SKM-1 treated with dmso at 0.1 percent for 144 hours (cell line): ENCODE results near the gene VDAC1.
"Not testable (repeated sequence)": the region's sequence is repeated elsewhere in the genome, so short reads cannot be mapped to it uniquely, and the experiment has no call there.

Experiments used
- DNase-seq: peaks from one replicate; lab custom pipeline; 2025; ENCODE audit not compliant: unreplicated experiment; lab: John Stamatoyannopoulos, UW

The VDAC1 gene

DNA sequence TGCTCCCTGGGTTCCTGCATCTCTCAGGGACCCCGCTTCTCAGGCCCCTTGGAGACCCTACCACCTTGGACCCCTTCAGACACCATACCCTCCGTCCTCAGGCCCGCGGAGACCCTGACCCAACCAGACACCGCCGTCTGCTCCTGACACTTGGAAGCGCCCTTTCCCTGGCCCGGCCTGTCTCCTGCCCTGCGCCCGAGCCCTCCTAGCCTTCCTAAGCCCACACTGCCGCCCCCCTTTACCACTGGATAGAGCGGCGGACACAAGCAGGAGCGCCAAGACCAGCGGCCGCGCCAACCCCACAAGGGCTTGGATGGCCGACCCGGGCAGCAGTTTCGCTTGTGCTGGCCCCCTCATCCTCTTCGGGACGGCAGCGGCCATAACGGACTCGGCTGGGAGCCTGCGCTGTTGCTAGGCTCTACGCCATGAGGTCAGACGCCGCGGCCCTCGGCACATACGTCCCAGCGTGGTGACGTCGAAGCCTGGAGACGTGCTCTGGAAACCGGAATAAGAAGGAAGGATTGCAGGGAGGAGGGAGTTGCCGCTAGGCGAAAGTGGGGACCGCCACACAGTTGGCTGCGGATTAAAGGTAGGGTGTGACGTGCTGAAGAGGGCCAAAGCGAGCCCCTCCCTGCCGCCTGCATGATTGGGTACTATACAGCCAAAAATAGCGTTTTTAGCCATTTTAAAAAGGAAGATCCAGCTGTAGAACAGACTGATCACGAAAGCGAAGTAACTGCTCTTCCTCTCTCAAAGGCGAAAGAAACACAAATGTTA, 36.4 kb downstream of the VDAC1 start, which contains the start of gene C5orf15:
Gene C5orf15 (minus strand): TSS at position 422 of the 777 bp plus-strand sequence. CDS start 41 bp downstream, at position 381.
- DNase-seq = peak; percentile 97

DNA sequence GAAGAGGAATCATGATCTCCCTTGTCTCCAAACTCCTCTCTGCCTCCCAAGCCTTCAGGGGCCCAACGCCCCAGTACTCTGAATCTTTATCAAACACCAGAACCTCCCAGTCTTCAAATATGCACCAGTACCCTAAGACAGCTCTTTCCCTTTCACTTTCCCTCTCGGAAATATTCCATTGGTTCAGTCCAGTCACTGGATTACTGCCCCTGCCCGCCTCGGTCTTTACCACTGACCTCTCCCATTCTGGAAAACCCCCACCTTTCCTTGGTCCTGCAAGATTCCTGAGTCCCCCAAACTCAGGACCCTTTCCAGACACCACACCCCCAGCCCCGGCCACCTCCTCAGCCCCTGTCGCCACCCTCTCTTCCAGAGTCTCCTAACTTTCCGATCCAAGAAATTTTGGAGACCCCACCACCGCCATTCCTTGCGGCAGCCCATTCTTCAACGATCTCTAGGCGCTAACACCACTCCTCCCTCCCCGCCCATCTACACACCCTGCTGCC, 37.0 kb downstream of the VDAC1 start:
- DNase-seq = no peak

DNA sequence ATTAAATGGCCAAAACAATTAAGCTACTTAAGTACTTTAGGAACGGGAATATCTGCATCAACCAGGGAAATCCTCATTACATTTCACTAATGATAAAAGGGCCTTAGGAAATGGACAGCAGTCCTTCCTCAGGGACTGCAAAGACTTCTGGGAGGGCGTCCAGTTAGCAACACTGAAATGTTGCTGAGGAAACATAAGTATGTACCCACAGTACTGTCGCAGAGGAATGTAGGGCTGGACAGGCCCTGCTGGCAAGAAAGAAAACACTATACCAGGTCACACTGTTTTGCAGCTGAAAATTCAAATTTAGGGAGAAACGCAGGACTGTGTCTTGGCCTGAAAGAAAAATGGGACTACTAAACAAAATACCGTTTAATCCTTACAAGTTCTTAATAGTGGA, 37.7 kb downstream of the VDAC1 start:
- no peak for DNase-seq

DNA sequence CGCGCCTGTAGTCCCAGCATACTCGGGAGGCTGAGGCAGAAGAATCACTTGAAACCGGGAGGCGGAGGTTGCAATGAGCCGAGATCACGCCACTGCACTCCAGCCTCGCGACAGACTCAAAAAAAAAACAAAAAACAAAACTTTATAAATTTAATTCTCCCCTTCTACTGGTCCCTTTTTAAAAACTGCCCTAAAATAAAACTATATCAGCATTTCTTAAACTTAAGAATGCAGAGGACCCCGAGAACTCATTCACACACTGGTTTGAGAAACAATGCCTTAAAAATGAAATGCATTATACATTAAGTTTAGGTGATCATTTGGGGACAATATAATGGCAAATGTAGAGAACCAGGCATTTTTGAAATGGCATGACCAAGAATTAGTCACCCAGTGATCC, 38.7 kb downstream of the VDAC1 start:
- DNase-seq = no peak

DNA sequence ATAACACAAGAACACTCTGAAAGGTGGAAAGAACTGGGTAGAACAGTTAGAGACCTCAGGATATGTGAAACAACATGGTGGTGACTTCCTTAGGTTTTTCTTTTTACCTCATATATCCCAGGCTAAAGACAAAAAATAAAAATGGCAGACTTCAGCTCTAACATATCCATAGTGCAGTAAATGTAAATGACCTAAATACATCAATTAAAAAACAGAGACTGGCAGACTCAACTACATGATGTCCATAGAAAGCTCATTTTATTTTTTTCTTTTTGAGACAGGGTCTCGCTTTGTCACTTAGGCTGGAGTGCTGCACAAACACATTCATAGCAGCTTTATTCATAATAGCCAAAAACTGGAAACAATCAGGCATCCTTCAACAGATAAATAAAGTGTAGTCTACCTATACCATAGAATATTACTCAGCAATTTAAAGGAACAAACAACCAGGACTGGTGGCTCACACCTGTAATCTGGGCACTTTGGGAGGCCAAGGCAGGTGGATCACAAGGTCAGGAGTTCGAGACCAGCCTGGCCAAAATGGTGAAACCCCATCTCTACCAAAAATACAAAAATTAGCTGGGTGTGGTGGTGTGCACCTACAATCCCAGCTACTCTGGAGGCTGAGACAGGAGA, 41.2 kb downstream of the VDAC1 start:
- no peak for DNase-seq

DNA sequence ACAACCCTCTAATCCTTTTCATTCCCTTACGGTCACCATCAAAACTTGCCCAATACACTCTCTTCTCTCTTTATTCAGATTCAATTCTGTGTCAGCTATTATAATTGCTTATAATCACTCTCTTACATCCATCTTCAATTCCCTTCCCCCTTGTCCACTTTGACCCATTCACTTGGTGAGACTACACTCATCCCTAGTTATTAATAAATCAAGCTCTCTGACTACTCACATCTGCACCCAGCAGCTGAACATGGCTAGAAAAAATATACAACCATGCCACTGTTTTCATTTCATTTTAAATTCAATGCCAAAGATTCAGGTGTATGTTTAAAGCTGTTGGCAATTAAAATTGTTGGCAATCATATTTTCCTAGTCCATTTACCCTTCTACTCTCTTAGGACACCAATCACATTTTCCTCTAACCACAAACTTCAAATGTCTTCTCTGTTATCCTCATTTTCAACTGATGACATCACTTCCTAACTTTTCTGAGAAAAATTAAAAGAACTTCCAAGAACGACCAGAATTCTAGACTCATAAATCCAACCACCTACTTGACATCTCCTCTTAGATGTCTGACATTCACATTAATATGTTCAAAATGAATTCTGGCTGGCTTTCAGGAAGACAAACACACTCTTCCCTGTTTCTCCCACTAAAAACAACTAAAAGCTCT, 41.8 kb downstream of the VDAC1 start:
- DNase-seq = no peak

DNA sequence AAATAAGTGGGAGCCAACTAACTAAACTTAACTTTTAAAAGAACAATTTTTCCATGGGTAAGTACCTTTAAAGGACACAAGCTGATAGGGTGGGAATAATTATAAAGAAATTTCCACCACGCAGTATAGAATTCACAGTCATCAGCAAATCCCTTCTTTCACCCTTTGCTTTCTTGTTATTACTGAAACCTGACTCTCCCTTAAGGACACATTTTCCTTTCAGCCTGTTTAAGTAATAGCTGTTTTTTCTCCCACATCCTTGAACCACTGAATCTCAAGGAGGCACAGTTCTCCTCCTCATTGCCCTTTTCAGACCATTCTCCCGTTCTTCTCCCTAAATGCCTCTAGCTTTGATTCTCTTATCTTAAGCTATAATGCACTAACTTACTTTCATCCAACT, 42.6 kb downstream of the VDAC1 start:
- DNase-seq = no peak

DNA sequence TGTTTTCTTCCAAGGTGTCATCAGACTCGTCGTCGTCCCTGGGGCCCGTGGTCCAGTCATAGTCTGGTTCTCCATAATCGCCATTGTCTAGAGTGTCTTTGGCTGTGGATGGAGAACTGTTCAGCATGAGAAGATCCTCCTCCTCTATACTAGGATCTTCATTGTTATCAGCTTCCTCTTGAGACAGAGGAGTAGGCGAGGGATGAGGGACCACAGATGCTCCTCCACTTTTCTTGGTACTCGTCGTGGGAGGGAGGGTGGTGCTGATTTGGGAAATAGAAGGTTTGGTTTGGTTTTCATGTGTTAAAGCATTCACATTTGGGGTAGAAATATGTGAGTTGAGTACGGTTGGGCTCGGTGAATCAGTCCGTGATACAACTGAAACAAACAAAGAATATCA, 45.1 kb downstream of the VDAC1 start:
- DNase-seq = no peak

DNA sequence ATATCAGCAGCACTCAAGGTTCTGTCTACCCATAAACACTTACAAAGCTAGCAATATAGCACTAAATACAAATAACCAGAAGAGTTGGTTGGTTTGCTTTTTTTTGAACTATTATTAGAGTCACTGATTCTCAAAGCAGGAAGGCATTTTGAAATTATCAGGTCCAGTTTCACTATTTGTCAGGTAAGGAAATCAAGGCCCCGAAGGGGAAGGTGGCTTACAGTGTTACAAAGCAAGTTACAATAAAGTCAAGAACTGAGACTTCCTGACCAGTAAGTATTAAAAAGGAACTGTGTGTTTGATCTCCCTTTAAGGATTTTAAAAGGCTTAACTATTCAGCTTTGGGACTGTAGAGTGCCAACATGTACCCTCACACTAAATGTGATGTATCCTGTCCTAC, 47.2 kb downstream of the VDAC1 start:
- DNase-seq = no peak

DNA sequence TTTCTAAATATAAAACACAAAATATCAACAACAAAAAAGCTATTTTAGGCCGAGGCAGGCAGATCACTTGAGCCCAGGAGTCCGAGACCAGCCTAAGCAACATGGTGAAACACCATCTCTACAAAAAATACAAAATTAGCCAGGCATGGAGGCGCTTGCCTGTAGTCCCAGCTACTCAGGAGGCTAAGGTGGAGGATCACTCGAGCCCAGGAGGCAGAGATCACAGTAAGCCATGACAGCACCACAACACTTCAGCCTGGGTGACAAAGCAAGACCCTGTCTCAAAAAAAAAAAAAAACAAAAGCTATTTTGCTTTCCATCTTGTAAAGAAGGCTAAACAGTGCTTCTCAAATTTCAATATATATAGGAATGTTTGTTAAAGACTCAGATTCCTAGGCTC, 47.7 kb downstream of the VDAC1 start:
- DNase-seq = no peak

DNA sequence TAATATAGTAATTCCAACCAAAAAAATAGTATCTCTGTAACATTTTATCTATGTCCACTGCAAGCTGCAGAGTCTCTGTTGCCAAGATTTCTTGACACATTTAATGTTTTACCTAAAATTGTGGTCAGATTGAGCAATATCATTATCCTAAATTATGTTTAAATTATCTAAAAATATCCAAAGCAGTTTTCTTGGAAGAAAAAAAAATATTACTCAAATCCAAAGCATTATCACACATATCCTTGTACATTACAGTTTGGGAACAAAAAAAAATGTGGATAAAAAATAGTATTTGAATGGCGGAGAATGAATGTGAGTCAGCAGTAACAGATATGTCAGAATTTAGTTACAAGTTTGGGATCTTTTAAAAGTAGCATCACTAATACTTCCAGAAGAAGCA, 48.6 kb downstream of the VDAC1 start:
- DNase-seq = not testable (repeated sequence)

DNA sequence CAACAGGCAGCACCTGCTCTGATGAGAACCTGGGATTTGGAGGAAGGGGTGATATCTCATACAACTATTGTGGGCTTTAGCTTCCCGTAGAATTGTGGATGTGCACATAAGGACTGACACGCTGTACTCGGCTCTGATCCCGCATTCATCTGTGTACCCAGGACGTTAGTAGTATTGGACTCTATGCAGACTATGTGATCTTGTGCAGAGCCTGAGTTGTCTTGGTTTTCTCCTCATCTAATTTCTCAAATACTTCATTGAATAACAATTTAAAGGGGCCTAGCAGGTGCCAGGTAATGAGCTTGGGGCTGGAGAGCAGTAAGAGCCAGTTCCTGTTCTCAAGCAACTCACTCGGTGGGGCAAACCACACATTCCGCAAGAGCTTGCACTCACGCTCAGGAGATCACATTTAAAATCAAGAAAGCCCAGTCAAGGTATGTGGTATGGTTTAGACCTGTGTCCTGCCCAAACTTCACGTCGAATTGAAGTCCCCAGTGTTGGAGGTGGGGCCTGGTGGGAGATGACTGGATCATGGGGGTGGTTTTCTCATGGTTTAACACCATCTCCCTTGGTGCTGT, 51.1 kb downstream of the VDAC1 start:
- DNase-seq = peak; percentile 28

DNA sequence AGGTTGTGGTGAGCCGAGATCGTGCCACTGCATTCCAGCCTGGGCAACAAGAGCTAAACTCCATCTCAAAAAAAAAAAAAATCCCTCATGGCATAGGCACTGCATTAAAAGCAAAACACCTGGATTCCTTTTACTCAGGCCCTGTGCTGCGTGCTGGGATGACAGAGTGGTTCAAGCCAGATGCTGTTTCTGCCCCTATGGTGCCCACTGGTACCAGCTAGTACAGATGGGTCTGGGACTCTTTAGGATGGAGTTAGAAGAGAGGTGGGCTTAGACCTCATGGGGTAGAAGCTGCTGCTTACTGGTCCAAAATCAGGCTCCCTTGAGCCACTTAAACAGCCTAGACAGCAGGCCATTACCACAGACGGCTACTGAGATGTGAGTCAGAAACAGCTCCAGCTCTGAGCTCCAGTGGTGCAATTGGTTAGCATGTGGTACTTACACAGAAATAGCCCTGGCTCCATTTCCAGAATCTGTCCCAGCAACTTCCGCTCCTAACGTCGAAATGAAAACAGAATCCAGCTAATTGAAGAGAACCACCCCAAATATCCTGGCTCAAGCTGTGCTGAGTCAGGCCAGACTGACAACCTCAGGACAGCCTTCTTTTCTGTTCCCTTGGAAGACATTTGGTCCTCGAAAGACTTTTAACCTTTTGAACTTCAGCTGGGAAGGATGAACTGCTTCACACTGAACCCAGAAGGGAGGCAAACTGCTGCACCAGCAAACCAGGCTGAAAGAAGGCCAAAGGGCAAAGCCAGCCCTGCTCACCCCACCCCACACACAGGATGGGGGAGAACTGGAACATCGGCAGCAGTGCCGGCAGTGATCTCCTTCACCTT, 51.8 kb downstream of the VDAC1 start:
- peak; percentile 61 for DNase-seq

DNA sequence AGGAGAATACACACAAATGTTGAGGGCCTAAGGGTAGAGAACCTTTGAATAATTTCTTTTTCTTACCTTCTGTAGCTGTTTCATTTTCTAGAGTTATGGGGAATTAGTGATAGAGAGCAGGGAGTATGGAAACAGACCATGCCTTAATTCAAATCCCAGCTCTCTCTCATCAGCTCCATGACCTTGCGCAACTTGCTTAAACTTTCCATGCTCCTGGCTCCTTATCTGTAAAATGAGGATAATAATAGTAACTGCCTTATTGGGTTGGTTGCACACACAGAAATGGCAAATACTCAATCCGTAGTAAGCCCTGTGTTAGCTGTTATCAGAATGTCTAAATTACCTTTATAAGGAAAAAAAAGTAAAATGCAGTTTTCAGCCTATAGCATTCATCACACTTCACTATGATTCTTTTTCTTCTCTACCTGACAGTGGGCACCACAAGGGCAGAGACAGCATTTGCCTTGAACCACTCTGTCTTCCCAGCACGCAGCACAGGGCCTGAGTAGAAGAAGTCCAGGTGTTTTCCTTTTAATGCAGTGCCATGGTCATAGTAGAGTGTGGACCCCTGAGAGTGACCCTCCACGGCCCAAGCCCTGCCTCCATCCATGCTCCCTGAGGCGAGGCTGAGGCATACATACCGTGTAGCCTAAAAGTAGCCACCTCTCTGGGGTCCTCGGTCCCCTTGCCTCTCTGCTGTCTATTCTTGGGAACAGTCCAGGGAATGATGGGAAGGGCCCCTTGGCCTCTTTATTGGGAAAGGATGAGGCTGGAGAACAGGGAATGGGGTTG, 53.8 kb downstream of the VDAC1 start:
- no peak for DNase-seq

DNA sequence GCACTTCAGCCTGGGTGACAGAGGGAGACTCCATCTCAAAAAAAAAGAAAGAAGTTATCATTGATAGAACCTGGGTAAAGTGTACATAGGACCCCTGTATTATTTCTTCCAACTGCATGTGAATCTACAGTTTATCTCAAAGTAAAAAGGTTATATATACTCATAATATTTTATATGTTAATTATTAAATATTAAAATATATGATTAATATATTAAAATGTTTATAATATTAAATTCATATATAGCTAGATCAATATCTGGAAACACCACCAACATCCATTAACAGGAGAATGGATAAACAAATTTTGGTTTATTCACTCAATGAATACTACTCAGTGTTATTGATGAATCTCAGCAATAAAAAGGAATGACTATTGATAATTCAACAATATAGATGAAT, 56.1 kb downstream of the VDAC1 start:
- no peak for DNase-seq

DNA sequence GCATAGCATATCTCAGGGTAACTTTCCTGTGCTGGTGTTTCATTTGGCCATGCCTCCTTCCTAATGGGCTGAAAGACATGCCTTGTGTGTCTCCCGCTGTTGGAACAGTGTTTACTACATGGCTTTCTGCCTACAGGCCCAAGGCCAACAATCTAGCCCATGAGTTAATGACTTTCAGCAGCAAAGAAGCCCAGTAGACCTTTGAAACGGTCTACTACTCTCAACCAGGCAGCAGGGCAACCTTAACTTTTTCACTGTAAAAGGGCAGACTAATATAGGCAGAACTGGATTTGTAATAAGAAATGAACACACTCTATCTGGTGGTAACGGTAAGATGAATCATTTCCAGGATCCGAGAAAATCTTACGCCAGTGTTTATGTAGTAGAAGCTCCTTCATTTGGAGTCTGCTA, 57.3 kb downstream of the VDAC1 start:
- DNase-seq = no peak

DNA sequence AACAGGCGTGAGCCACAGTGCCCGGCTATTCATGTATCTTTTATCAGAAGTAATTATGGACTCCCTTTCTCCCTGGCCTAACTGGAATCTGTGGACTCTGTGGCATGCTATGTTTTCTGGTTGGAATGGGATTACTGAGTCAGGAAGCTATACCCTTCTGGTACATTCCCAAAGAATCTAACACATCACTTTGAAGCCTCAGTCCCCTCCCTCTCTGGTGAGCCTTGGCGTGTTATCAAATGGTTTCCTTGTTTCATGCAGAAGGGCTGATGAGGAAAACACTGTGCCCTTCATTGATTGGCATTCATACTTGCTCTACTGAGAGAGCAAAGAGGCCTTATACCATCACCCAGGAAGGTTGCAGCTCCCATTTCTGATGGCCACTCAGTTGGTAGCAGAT, 59.2 kb downstream of the VDAC1 start:
- DNase-seq = no peak

DNA sequence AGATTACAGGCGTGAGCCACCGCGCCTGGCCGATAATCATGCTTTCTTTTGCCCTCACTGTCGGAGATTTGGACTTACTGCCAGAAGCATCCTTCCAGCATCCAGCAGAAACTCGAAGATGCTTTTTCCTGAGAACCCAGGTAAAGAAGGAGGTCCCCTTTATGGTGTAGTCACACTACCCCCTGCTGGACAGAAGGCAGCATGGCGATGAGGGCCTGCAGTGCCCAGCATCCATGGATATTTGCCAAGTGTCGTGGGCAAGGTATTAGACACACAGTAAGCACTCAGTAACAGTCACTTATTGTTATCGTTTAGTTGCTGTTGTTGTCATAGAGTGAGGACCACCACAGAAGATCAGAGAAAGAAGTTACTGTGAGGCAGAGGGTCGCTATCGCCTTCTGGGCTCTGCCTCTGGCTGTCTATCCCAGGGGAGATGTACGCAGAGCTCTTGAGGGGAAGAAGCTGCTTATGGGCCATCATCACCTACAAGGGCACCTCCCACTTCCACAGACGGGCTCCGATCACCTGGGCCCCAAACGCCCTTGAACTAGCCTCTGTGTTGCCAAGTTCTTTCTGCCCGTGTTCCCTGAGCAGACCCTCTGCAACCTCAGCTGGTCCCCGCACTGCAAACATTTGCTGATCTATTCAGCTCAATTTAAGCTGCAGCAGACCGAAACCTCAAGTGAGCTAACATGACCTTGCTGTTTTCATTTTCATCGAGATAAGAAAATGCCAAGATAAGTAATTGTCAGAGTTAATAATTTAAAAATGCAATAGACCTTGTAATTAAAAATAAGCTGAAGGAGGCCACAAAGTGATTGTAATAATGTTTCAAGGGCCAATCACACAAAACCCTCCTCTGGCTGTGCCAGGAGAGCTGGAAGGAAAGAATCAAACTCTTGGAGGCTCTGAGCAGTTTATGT, 60.3 kb downstream of the VDAC1 start:
- peak; percentile 34 for DNase-seq

DNA sequence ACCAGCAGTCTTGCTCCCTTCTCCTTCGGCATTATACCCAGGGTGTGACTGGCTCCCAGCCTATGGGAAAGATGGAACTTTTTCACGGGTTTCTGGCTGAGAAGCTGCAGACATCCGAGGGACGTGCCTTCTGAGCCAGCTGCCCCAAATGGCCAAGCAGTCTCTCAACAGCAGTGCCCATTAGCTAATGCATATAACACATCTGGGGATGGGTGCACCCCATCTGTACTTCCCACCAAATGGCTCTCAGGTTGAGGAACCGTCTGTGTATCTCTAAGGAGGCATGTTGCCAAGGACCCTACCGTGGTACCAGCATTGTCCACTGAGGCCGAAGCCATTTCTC, 61.3 kb downstream of the VDAC1 start:
- no peak for DNase-seq
